Activated CD4-positive, alpha-beta T cell treated with anti-CD3 and anti-CD28 coated beads, Interleukin-10, Interleukin-2, amounts not matched to agents 100 ng/mL and 50 ng/mL, durations not matched to agents 16 hours and 8 hours (primary cell): Measurements from ENCODE around the gene MDFIC.

Source experiments
- DNase-seq: peaks from one replicate; pipeline ENCODE4 v3.0.0-alpha.2; 2020

Gene MDFIC

DNA sequence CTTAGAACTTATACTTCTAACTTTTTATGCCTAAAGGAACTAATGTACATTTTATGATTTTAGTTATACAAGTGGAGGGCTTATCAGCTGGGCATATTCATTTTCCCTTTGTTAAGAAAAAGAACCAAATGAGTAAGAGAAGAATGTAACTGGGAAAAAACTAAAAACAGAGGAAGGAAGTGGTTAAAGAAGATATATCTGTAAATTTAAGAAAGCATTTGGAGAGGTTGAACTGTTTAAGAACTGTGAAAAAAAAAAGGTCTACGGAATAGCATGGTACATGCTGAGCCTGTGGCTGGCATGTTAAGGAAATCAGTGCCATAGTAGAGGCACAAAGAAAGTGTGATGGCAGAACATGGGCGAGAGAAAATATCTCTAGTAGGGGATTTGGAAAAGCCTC is 6.2 kb downstream of the MDFIC start:
- DNase-seq = no peak

DNA sequence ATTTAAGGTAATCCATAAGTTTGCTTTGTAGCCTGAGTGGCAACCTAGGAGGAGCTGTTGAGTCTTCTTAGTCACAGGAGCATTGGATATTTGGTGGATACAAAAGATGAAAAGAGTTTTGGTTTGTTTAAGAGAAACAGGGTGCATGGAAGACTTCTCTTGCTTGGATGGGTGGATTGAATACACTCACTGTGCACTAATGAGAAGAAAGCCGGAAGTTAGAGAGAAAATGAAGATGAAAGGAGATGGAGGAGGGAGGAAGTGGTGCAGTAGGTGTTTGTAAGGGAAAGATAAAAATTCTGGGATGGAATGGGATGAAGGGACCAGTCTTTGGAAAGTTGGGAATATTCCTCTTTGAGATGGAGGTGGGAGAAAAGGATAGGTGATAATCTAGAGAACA is 7.7 kb downstream of the MDFIC start:
- DNase-seq = no peak

DNA sequence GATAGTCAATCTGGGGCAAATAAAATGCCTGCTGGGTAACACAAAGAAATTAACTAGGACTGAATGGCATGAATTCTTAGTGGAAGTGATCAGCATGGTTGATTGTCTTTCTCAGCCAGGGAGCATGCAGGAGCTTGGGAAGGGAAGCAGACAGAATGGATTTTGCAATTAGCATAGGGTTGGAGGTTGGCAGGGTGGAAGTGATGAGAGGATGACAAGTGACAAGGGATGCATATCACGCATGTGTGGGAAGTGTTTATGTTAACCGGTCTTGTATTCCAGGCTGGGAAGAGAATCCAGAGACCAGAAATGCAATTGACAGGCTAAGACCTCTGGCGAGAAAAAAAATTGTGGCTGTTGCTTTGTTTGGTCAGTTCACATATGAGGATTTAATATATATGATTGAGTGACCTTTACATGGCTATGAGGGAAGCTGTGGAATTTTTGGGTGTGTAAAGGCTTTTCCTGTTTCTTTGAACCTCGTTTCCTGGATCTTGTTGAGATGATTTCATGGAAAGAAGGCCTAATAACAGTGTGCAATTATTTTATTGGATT is 8.3 kb downstream of the MDFIC start:
- DNase-seq = no peak

DNA sequence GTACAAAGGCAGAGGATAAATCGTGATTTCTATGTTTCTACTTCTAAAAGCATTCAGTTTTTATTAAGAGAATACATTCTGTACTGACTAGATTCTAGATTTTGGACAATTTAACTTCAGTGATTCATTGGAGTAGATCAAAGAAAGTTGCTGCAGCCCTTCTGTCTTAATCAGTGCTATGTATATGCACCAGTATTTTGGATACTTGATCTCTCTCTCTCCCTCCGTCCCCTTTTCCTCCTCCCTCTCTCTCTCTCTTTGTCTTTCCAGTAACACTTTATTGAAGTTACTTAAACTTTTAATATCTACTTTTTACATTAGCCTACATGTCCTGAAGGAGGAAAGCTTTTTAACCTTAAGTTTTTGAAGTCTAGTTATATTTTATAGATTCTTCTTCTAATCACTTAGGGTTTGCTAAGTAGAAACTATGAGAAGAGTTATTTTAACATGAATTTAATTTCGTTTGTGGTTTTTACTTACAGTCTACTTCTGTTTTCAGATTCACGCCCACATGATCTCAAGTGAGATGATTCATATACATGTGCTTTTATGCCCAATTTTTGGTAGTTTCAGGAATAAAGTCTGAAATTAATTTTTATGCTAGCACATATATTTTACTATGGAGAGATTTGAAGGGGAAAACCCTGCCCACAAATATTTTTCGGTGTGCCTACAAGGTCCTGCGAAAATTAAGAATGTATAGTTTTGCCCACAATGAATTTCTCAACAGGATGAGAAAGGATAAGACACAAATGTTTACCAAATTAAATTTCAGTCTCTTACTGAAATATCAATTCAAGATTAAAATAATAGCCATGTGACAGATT is 9.1 kb downstream of the MDFIC start:
- peak; percentile 72 for DNase-seq

DNA sequence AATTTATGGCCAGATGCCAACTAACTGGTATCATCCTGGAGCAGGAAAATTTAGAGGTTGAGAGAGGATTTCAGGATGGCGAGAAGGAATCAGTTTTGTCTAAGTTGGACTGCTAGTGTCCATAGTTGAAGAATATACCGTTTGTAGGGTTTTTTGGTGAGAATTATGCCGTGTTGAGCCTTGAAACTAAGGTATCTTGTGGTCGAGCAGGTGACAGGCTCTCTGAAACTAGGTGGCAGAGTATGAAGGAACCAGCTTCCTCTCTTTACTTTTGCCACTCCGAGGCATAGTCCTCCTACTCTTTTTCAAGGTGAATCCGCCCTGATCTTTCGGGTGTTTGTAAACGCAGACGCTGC is 9.7 kb downstream of the MDFIC start:
- peak; percentile 79 for DNase-seq

DNA sequence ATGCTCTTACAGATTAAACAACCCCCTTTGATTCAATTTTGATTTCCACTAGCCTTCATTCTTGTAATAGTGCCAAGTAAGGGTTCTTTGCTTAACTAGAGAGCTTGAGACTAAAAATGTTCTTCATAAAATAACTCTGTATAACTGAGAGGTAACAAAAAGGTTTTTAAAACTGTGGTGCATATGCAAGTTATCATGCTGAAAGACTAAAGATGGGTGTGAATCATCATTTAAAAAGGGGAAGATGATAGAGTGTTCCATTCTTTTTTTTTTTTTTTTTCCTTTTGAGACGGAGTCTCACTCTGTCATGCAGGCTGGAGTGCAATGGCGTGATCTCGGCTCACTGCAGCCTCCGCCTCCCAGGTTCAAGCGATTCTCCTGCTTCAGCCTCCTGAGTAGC is 11.1 kb downstream of the MDFIC start:
- no peak for DNase-seq

DNA sequence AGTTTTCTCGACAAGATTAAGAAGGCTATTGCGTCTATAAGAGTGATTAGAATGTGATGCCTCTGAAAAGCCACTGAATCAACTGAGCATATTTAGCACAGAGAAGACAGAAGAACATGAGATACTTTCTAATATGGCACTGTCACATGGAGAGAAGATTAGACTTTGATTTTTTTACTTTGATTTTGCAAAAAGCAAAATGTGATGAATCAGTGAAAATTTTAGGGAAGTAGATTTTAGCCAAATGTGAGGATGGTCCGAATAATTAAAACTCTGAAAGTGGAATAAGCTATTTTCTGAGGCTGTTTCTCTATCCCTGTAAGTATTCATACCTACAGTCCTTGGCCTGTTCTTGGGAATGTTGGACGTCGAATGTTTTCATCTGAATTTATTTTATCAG is 11.8 kb downstream of the MDFIC start:
- DNase-seq = no peak

DNA sequence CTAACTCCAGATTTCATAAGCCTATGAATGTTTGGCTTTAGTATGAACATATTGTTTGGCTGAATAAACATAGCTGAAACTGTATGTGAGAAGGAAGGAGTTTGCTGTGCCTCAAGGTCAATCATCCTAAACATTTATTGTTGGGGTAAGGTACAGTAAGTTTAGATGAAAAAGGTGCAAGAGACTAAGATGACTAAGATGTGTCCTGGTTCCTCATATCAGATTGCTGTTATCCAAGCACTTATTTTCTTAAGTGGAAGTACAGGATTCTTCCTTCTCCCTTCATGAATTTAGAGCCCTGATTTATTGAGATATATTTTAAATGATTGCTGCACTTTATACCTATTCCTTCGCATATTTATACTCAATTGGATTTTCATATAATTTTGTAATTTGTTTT is 12.2 kb downstream of the MDFIC start:
- no peak for DNase-seq

DNA sequence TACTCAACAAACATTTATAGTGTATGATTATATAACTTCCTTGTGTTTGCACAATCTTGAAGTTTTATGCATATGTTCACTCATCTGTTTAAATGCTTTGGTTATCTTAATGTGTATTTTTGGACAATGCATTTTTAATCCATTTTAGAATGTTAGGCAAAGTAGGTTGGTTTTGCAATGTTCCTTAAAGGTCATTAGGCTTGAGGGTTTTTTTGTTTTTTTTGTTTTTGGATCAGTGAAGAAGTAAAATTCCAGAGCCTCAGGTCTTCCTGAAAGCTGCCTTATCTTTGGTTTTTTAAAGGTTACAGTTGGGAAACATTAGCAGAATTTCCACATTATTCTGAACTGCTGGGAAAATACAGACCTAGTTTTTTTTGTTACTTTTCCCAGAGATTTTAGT is 12.8 kb downstream of the MDFIC start:
- DNase-seq = no peak

DNA sequence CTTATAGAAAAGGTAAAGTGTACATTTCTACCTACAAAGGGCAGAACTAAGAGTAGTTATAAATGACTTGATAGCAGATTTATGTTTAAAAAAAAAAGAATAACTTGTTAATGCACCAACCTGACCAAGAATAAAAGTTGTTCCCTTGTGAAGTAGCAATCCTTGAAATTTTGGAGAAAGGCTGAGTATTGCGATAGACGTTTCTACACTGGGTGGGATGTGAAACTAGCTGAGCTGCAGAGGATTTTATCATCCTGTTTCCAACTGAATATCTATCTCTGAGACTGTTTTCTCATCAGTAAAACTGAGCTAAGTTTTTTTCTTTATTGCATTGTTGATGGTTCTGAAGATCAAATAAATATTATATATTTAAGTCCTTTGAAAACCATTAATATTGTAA is 14.6 kb downstream of the MDFIC start:
- no peak for DNase-seq

DNA sequence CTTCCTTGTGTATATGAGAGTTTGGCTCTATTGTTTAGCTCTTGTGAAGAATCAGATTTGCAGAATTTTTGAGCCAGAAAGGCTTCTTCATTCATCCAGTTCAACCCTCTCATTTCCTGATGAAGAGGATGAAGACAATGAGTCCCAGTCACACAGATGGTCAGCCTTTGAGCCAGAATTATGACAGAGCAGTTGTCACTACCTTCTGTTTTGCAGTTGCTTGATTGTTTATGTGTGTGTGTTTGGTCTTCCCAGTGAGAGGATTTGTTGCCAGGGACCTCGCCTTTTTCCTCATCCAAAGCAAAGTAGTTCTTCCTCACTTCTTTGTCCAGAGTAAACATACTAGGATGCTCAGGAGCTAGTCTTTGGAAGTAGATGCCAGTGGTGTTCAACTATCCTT is 15.6 kb downstream of the MDFIC start:
- no peak for DNase-seq

DNA sequence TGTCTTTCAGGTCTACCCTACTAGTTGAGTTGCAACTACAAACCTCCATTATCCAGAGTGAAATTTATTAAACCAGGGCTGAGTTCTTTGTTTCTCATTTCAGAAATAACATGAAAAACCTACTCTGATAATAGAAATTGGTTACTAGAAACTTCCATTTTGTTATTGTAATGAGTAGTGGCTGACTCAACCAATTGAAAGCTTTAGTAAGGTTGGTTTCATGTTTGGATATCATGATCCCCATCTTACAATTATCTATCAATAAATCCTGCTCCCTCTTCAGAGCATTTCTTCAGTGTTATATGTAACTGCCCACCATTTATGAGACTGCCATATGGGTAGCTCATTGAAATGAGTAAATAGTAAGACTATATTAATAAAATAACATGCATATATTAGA is 16.9 kb downstream of the MDFIC start:
- DNase-seq = no peak

DNA sequence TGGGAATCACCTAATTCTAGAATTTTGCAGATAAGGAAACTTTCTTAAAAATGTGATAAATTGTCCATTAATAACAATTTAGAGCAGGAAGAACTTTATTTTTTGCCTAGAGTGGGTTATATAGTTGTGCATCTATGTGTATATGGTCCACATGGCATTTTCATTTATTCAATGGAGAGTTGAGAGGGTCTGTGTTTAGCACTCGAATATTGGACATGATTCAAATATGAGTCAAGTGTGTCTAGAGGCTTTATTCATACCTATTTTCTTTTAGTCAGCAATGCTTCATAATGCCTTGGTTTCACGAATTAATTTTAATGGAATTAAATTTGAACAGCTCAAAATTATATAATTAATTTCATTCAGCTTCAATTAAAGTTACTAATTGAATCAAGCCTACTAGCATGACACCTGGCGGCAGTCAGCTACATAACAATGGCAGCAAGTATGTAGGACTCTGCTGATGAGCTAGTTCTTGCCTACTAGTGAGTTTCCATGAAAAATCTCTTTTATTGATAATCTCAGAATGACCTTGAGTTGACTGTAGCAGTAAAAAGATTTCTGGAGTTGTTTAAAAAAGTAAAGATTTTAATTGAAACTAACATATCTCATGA is 17.7 kb downstream of the MDFIC start:
- DNase-seq = no peak

DNA sequence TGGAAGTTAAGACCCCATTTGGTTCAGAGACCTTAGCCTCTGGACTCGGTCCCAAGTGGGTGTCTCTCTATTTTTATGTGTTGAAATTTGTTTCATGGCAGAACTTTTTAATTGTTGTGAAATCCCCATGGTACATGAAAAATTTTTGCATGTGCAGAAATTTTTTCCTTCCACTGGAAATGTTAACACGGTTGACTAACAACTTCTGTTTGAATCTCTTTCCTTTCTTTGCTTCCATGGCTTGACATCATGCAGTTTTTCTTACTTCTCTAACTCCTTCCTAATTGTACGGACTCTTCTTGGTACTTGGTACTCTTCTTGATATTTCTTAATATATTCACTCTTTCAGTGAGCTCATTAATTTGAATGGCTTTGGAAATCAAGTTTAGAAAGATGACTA is 18.3 kb downstream of the MDFIC start:
- no peak for DNase-seq

DNA sequence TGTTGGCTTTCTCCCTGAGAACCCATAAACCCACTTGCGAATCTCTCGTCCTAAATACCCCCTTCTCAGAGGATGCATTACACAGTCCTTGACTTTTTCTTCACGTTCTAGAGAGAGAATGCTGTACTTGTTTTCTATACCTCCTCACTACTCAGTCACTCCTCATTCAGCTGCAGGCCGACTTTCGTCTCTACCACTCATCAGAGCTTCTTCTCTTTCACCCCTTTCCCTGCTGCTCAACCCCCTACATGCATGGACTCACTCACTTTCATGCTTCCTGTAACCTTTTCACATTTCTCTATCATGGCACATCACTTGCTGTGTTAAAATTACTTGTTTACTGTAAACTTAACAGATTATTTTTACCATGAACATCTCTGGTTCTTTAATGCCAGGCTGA is 19.8 kb downstream of the MDFIC start:
- DNase-seq = no peak

DNA sequence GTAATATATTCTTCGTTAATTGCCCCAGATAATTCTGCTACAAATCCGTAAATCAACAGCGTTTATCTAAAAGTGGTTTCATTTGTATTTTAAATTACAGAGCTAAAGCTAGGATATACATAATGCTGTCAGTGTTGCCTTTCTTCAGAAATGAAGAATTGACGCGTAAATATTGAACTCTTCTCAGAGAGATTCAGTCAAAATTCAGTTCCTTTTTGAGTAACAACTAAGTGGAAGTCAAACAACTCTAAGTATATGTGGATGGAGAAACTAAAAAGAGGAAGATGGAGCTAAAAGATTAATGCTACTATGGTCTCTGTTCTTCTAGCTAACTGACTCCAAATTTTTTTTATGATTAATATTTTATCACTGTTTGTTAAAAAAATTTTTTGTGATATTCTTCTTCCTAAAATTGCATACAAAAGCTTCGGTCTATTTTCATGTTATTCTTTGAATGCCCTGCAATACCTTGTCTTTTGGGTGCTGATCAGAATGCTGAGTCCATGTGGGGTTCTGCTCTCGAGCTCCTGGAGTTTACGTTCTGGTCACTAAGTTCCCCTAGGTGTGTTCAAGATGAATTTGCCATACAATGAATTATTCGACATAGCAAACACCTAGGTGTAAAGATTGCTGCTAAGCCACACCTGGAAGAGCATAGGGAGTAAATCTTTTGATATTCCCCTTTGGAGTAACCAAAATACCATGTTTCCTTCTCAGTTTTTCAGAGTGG is 20.7 kb downstream of the MDFIC start:
- DNase-seq = no peak

DNA sequence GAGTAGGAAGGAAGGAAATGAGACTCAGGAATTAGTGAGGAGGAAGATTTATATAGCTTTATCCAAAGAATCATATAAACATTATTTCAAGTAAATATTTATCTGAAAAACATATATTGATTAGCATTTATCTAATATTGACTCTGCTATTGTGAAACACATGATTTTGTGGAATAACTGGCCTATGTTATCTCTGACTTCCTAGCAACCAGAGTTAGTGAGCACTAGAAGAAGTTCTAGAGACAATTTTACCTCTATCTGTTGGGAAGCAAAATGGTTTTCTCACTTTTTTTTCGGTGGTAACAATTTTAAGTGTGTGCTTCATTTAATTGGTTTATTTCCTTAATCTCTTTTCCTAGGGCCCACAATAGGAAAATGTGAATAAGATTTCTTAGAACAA is 21.6 kb downstream of the MDFIC start:
- DNase-seq = no peak

DNA sequence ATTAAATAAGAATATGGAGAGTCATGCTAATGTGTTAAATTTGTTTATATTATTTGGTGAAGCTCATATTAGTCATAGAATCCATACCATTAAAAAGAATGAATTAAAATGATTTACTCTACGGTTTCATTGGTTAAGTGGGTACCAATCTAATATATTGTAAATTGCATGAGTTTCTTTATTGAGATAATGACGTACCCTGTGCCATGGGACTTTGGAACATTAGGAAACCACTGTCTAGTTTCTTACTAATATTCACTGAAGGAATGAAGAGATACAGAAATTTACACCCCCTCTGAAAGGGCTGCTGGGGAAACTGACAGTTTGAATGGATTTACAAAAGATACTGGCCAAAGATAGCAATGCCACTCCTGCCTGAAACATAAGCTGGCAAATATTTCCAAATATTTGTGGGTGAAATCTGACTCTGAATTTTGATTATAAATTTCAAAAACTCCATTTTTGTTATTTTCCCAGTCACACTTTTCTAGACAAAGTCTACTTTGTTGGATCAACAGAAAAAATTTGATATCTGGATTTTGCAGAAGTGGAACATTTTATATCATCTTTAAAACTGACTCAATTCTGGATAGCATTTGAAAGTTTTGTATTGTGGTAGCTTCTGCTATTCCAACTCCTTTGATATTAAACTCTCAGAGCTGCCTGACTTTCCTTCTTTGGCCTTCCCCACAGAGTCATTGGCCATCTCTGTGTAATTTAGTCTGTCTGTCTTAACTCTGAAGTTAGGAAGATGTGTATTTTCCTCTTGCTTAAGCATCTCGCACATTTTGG is 22.3 kb downstream of the MDFIC start:
- DNase-seq = no peak

DNA sequence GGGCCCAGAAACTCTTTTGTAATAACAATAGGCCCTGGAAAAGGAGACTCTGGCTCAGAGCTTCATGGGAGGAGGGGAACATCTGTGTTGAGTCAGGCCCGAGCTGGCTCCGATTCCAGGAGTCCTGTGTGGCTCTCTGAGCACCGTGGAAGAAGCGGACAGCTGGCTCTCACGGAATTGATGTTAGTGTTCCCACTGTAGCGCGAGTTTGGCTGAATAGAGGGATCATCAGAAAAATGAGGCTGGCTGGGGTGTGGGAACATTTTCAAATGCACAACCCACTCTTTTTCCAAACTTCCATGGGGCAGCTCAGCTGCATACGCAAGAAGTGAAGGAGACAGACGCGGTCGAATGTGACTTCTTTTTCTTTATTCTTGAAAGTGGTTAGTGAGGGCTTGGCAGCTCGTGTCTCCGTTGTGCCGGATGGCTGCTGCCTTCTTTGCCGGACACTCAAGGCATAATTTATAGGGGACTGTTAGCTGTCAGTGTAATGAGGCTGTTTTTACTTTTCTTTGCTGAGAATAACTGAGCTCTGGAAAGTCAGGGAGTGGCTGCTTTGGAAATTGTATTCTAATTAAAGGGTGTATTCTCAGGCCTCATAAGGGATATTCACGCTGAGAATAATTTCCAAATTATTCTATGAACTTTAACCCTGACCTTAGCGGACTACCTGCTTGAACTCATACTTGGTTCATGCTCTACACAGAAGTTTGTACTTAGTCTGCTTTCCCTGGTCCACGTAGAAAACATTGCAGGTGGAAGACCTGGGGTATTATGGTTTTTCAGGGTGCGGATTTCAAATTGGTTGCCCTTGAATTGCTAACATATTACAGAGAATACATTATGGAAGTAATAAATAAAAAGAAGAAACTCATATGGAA is 23.1 kb downstream of the MDFIC start:
- no peak for DNase-seq

DNA sequence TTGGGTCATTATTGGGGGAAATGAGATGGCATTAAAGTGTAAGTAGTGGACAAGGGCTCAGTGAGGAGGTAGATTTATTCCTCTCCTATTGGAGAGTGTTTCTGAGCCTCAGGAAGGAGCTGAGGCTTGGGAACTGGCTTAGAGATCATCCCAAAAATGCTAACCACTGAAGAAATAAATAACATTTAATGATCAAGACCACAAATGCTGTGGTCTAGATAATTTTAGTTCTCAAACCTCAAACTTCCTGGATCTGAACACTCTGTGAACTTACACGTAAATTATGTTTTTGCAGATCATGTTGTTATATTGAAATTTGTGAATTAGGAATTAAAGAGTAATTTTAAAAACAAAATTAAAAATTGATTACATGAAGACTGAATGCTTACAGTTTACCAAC is 27.3 kb downstream of the MDFIC start:
- DNase-seq = no peak

DNA sequence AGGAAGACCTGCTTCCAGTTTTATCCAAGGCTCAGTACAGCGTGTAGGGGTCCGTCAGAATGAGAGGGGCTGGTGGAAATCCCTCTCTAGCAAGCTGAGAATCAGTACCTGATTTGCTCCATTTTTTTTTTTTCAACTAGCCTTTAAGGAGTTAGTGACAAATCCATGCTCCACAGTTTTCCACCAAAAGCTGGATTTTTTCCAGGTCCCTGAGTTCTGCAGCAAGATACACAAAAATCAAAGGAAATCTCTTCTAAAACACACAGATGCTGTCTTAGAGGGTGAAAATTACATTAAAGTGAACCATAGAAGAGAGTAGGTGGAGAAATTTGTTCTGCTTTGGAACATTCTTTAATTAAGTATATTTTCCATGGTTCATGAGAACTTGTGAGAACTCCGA is 30.4 kb downstream of the MDFIC start:
- no peak for DNase-seq

DNA sequence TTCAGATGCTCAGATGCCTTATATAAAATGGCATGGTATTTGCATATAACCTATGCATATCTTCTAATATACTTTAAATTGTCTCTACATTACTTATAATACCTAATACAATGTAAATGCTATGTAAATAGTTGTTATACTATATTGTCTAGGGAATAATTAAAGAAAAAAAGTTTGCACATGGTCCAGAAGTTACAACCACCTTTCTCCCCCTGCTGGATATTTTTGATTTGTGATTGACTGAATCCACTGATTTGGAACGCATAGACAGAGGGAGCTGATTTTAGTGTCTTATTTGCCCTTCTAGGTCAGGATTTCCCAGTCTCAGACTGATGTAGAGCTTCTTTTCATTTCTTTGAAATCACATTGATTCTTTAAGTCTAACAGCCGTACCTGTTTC is 31.8 kb downstream of the MDFIC start:
- no peak for DNase-seq
